Endothelial cell of umbilical vein (primary cell): Measurements from ENCODE around the gene MTMR4. TPM values are rescaled to one million over a fixed set of nuclear protein-coding genes. Genes with fewer than 3 reads are reported as not detected.

Experiments used
- BruUV-seq: library from RNA; stranded (reverse); fragments of 400-500 nt; replicated peaks from 2 replicates; lab custom pipeline; 2021; lab: Mats Ljungman, UMichigan
- CTCF ChIA-PET: fragments of 300-600, 350-600 bp; sonication (Branson Sonifier 250); formaldehyde crosslinking; loops from one replicate; lab custom pipeline; 2021; ENCODE audit warnings: antibody characterized with exemption, inconsistent platforms; lab: Charles Lee
- POLR2A ChIA-PET: fragments of 300-600, 350-600 bp; sonication (Branson Sonifier 250); formaldehyde crosslinking; loops from one replicate; lab custom pipeline; 2021; ENCODE audit warnings: antibody characterized with exemption, inconsistent platforms; lab: Charles Lee
- DNase-seq: peaks from one replicate; pipeline ENCODE4 v3.0.0-alpha.2; 2011; ENCODE audit warnings: low read depth, low spot score
- FAIRE-seq: peaks from 2 replicates; lab custom pipeline; 2011; peaks lifted over from hg19 to GRCh38; lab: Jason Lieb, UNC
- H2AFZ ChIP-seq: 2 replicates; pipeline ENCODE4 v1.6.0; 2012; ENCODE audit warnings: low read depth, low read length, control low read depth, inconsistent platforms
- H3K27ac ChIP-seq: 2 replicates; pipeline ENCODE4 v1.5.1; 2011; ENCODE audit warnings: low read depth, mild to moderate bottlenecking, control low read depth, low read length, moderate library complexity; ENCODE audit not compliant: insufficient read depth
- H3K27me3 ChIP-seq, 2 experiments: 2 replicates each; pipeline versions ENCODE4 v1.6.0 to v1.6.1; 2011; ENCODE audit warnings: low read length in 2 of 2, mixed read lengths in 1 of 2; ENCODE audit not compliant: control insufficient read depth in 2 of 2, insufficient read depth in 2 of 2
- H3K36me3 ChIP-seq, 2 experiments: 2 replicates in 1 of 2; 3 replicates in 1 of 2; pipeline ENCODE4 v1.5.1; 2011; ENCODE audit warnings: low read length in 2 of 2, mild to moderate bottlenecking in 1 of 2, moderate library complexity in 1 of 2; ENCODE audit not compliant: control insufficient read depth in 2 of 2, insufficient read depth in 2 of 2; ENCODE audit errors: extremely low read depth in 1 of 2
- H3K4me1 ChIP-seq: 3 replicates; pipeline ENCODE4 v1.5.1; 2011; ENCODE audit warnings: mild to moderate bottlenecking, low read length; ENCODE audit not compliant: control insufficient read depth, insufficient read depth; ENCODE audit errors: extremely low read depth
- H3K4me2 ChIP-seq: 2 replicates; pipeline ENCODE4 v1.6.1; 2011; ENCODE audit warnings: low read length, control low read depth, mixed read lengths; ENCODE audit not compliant: insufficient read depth
- H3K4me3 ChIP-seq, 3 experiments: fragments of 200-600 bp in 1 of 3; sonication (generic), shearing (Covaris generic) in 1 of 3; replicated peaks in 1 of 3; 2 replicates each; pipeline ENCODE4 v1.5.1; 2011 to 2016; ENCODE audit warnings: control low read depth in 3 of 3, low read length in 3 of 3, mild to moderate bottlenecking in 2 of 3, inconsistent platforms in 1 of 3, low read depth in 1 of 3, moderate library complexity in 1 of 3; ENCODE audit not compliant: insufficient read depth in 1 of 3
- H3K79me2 ChIP-seq: 2 replicates; pipeline ENCODE4 v1.6.0; 2012; ENCODE audit warnings: low read length, inconsistent platforms; ENCODE audit not compliant: control insufficient read depth, insufficient read depth
- H3K9ac ChIP-seq: replicated peaks from 2 replicates; pipeline ENCODE3; 2011; ENCODE audit warnings: low read length, control low read depth; ENCODE audit not compliant: insufficient read depth; ENCODE audit errors: extremely low read depth
- H3K9me1 ChIP-seq: replicated peaks from 3 replicates; pipeline ENCODE4 v1.6.0; 2011; ENCODE audit warnings: mild to moderate bottlenecking, low read length; ENCODE audit not compliant: control insufficient read depth, insufficient read depth; ENCODE audit errors: extremely low read depth
- H3K9me3 ChIP-seq: replicated peaks from 2 replicates; pipeline ENCODE4 v1.5.1; 2012; ENCODE audit warnings: low read length, inconsistent platforms; ENCODE audit not compliant: control insufficient read depth, insufficient read depth
- H4K20me1 ChIP-seq: replicated peaks from 2 replicates; pipeline ENCODE3; 2011; ENCODE audit warnings: mild to moderate bottlenecking, low read length; ENCODE audit not compliant: control insufficient read depth, insufficient read depth; ENCODE audit errors: extremely low read depth
- EZH2 ChIP-seq: IDR thresholded peaks from 2 replicates; pipeline ENCODE4 v1.6.1; 2012; ENCODE audit warnings: borderline replicate concordance, low read depth, mild to moderate bottlenecking, moderate library complexity, low read length, inconsistent platforms; ENCODE audit not compliant: severe bottlenecking
- FOS ChIP-seq: IDR thresholded peaks from 2 replicates; pipeline ENCODE4 v1.6.1; 2011; ENCODE audit warnings: mild to moderate bottlenecking, low read length, moderate library complexity, borderline replicate concordance; ENCODE audit not compliant: insufficient read depth
- GATA2 ChIP-seq: IDR thresholded peaks from 2 replicates; pipeline ENCODE4 v1.7.0; 2011; ENCODE audit warnings: low read depth, mild to moderate bottlenecking, moderate library complexity, mixed read lengths, low read length; ENCODE audit not compliant: insufficient read length, insufficient read depth
- JUN ChIP-seq: IDR thresholded peaks from 2 replicates; pipeline ENCODE4 v1.6.1; 2011; ENCODE audit warnings: borderline replicate concordance, low read depth; ENCODE audit not compliant: insufficient read length, insufficient read depth
- MYC ChIP-seq: IDR thresholded peaks from one replicate; pipeline ENCODE4 v1.6.1; 2011; ENCODE audit warnings: mild to moderate bottlenecking, low read depth, low read length
- POLR2A ChIP-seq: IDR thresholded peaks from 2 replicates; pipeline ENCODE4 v1.6.1; 2012; ENCODE audit warnings: low read depth, mild to moderate bottlenecking, control low read depth, low read length
- POLR2AphosphoS5 ChIP-seq: IDR thresholded peaks from 2 replicates; pipeline ENCODE4 v1.6.1; 2012; ENCODE audit warnings: low read depth, mild to moderate bottlenecking, control low read depth, low read length, moderate library complexity; ENCODE audit not compliant: insufficient read depth
- dilution Hi-C: fragments of 300-500 bp; cut with MboI; formaldehyde crosslinking; loops from one replicate; pipeline ENCODE4 v1.15.0; 2019; ENCODE audit warnings: low sequenced_read_pairs; ENCODE audit not compliant: extremely low pct_ligation_motif_present
- intact Hi-C: fragments of 100-400 bp; cut with micrococcal nuclease; formaldehyde crosslinking; loops from one replicate; pipeline ENCODE4 v1.10.0; 2022
- polyA plus RNA-seq, 4 experiments: library from polyadenylated mRNA; depleted of rRNA in 3 of 4; stranded (reverse) in 3 of 4; unstranded in 1 of 4; fragments of >200 nt; gene quantifications; 2 replicates each; pipeline versions ENCODE4 v1.2.1 to v1.2.3, GENCODE V29; 2011 to 2012; ENCODE audit warnings: missing spikeins in 1 of 4
- total RNA-seq: library from RNA; stranded (reverse); gene quantifications from 2 replicates; pipeline ENCODE4 v1.2.3, GENCODE V29; 2021
- TF ChIP-seq, protein P1 (sequence below), 2 donors: IDR thresholded peaks; 1 replicate in 1 of 2; 2 replicates in 1 of 2; pipeline ENCODE4 v1.5.1; 2011; ENCODE audit warnings: low read length in 2 of 2, mild to moderate bottlenecking in 2 of 2, moderate library complexity in 2 of 2, control low read depth in 1 of 2, inconsistent platforms in 1 of 2, low read depth in 1 of 2; ENCODE audit not compliant: insufficient read depth in 1 of 2; ENCODE audit errors: extremely low read depth in 1 of 2
- TF ChIP-seq, protein P2 (sequence below): IDR thresholded peaks from 2 replicates; pipeline ENCODE4 v1.6.1; 2011; ENCODE audit not compliant: insufficient read depth, insufficient read length

MTMR4 gene
- total and polyA plus RNA-seq, 2 donors (not counting 3 experiments of a cell fraction or from before 2014, with no cell fraction given), result 25.1 to 41.0 TPM

DNA sequence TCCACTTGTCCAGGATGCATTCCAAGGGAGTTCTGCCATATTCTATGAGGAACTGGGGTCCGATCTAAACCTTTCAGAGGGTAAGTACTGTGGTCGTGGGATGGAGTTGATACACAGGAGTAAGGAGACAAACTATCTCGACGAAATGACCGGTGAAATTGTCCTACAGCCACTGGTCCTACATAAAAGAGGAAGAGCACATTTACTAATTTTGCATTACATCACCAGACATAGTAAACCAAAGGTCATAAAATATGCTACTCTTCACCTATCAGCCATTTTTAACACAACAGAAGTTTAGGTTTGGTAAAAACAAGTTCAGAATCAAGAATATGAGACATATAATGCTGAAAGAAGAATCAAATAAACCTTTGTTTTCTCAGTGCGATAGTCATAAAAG, 34.3 kb downstream of the MTMR4 start:
- DNase-seq (no peak), FAIRE-seq (no peak)
- H3K27me3 ChIP-seq, result no peaks in the 10 kb centered on the region
- H3K4me2 ChIP-seq, result no peak overlapping the region
- no peak overlapping the region for H2AFZ ChIP-seq
- intact Hi-C loops, result no loop called here
- BruUV-seq, result no TSS peak
- H3K79me2 ChIP-seq, result no peaks in the 10 kb centered on the region
- dilution Hi-C loops, result no loop called here
- H3K9ac ChIP-seq, result no peak overlapping the region
- H3K36me3 ChIP-seq, result no peaks in the 10 kb centered on the region
- H3K27ac ChIP-seq, result no peak overlapping the region
- ChIA-PET POLR2A (no interaction called here), CTCF (no interaction called here)
- H3K4me1 ChIP-seq, result no peaks in the 10 kb centered on the region
- TF ChIP-seq MYC (no peak), POLR2AphosphoS5 (no peak), POLR2A (no peak), GATA2 (no peak), JUN (no peak), EZH2 (no peak), FOS (no peak)
- TF ChIP-seq, protein P1, sequence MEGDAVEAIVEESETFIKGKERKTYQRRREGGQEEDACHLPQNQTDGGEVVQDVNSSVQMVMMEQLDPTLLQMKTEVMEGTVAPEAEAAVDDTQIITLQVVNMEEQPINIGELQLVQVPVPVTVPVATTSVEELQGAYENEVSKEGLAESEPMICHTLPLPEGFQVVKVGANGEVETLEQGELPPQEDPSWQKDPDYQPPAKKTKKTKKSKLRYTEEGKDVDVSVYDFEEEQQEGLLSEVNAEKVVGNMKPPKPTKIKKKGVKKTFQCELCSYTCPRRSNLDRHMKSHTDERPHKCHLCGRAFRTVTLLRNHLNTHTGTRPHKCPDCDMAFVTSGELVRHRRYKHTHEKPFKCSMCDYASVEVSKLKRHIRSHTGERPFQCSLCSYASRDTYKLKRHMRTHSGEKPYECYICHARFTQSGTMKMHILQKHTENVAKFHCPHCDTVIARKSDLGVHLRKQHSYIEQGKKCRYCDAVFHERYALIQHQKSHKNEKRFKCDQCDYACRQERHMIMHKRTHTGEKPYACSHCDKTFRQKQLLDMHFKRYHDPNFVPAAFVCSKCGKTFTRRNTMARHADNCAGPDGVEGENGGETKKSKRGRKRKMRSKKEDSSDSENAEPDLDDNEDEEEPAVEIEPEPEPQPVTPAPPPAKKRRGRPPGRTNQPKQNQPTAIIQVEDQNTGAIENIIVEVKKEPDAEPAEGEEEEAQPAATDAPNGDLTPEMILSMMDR (IDR thresholded peaks at IDR 0.05; ENCODE audit: extremely low read depth in 1 of 2, insufficient read depth in 1 of 2, low read depth in 1 of 2, low read length in 2 of 2), result no peak
- TF ChIP-seq, protein P2, sequence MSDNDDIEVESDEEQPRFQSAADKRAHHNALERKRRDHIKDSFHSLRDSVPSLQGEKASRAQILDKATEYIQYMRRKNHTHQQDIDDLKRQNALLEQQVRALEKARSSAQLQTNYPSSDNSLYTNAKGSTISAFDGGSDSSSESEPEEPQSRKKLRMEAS, result no peak
- H3K9me1 ChIP-seq, result no peaks in the 10 kb centered on the region
- H4K20me1 ChIP-seq, result no peaks in the 10 kb centered on the region
- no peaks in the 10 kb centered on the region for H3K9me3 ChIP-seq
- no peak overlapping the region for H3K4me3 ChIP-seq
